Transverse colon (tissue), 4 donors: Measurements from ENCODE around the gene HECW1. TPM values are rescaled to one million over a fixed set of nuclear protein-coding genes. Genes with fewer than 3 reads are reported as not detected.

Experiments
- DNase-seq: peaks from one replicate; pipeline ENCODE4 v3.0.0-alpha.2; 2019
- H3K27ac ChIP-seq, 4 donors: fragments of 200-600 bp; sonication (generic); 2 replicates each; pipeline ENCODE4 v1.5.1; 2016 to 2018; ENCODE audit warnings: inconsistent platforms in 4 of 4
- H3K27me3 ChIP-seq: fragments of 200-600 bp; sonication (generic); 2 replicates; pipeline ENCODE4 v1.5.1; 2017; ENCODE audit warnings: inconsistent platforms
- H3K36me3 ChIP-seq, 4 donors: fragments of 200-600 bp; sonication (generic); 2 replicates each; pipeline ENCODE4 v1.5.1; 2017 to 2019; ENCODE audit warnings: inconsistent platforms in 4 of 4
- H3K4me1 ChIP-seq, 4 donors: fragments of 200-600 bp; sonication (generic); 2 replicates each; pipeline ENCODE4 v1.5.1; 2017 to 2020; ENCODE audit warnings: inconsistent platforms in 4 of 4
- H3K4me3 ChIP-seq, 4 donors: fragments of 200-600 bp; sonication (generic); 1 replicate in 1 of 4; 2 replicates in 3 of 4; pipeline versions ENCODE4 v1.5.1 to v1.6.1; 2017 to 2019; ENCODE audit warnings: inconsistent platforms in 4 of 4
- H3K9me3 ChIP-seq, 2 donors: fragments of 200-600 bp; sonication (generic); 2 replicates each; pipeline ENCODE4 v1.5.1; 2017 to 2019; ENCODE audit warnings: inconsistent platforms in 2 of 2
- EP300 ChIP-seq: sonication (generic); formaldehyde crosslinking; IDR thresholded peaks from one replicate; pipeline ENCODE4 v1.6.1; 2017; ENCODE audit warnings: antibody characterized with exemption, low read depth
- POLR2A ChIP-seq: fragments of 450-650 bp; IDR thresholded peaks from one replicate; pipeline ENCODE4 v1.6.1; 2016; ENCODE audit warnings: antibody characterized with exemption, mild to moderate bottlenecking, moderate library complexity
- POLR2AphosphoS5 ChIP-seq, 3 donors: sonication (generic); formaldehyde crosslinking; IDR thresholded peaks; one replicate each; pipeline ENCODE4 v1.6.1; 2016; ENCODE audit warnings: antibody characterized with exemption in 3 of 3
- WGBS, 2 donors: methylation state at CpG; one replicate each; pipeline ENCODE4 v1.1.5; 2018; ENCODE audit warnings: low coverage in 1 of 2; 5-methylcytosine and 5-hydroxymethylcytosine counted together
- in situ Hi-C, 4 donors: fragments of 200-750 bp; cut with MboI; loops; one replicate each; pipeline versions ENCODE4 v1.15.0 to v1.15.1; 2017; ENCODE audit warnings: low sequenced_read_pairs in 3 of 4, low pct_ligation_motif_present in 1 of 4, low pct_unique_long_range_greater_than_20kb in 1 of 4
- intact Hi-C: fragments of 100-400 bp; cut with DNase I; formaldehyde crosslinking; loops from one replicate; pipeline ENCODE4 v1.15.1; 2023; ENCODE audit warnings: low total_unique reads
- total RNA-seq, 4 donors: library from RNA; depleted of rRNA; stranded (reverse); fragments of >200 nt; gene quantifications; one replicate each; pipeline ENCODE4 v1.1.0, GENCODE V29; 2016
- TF ChIP-seq, protein P1 (sequence below), 5 experiments: fragments of 200-600 bp in 3 of 5; fragments of 450-650 bp in 2 of 5; sonication (generic) in 3 of 5; IDR thresholded peaks; 1 replicate in 2 of 5; 2 replicates in 3 of 5; pipeline ENCODE4 v1.5.1; 2016 to 2017; ENCODE audit warnings: antibody characterized with exemption in 5 of 5, inconsistent platforms in 3 of 5, mild to moderate bottlenecking in 2 of 5, moderate library complexity in 1 of 5

Gene HECW1
- total RNA-seq, 4 donors from 2014 or later, result 1.1 to 1.4 TPM; not detected in 2

DNA sequence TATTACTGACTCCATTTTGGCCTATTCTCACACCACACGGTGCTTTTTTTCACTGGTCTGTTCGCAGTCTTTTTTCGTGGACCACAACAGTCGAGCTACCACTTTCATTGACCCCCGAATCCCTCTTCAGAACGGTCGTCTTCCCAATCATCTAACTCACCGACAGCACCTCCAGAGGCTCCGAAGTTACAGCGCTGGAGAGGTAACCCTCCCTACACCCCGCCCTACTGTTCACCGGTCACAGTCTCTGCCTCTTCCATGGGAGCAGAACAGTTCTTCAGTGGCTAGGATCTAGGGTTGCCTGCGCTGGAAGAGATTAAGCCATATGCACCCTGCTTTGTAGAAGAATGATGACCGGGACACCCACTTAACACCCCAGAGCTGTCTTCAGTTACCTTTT lies 367.1 kb downstream of the HECW1 start:
- DNase-seq, result no peak
- Histone ChIP-seq H3K27me3 (no peaks in the 10 kb centered on the region), H3K4me1 (no peaks in the 10 kb centered on the region), H3K27ac (no peak overlapping the region), H3K4me3 (no peak overlapping the region), H3K36me3 (no peaks in the 10 kb centered on the region), H3K9me3 (no peaks in the 10 kb centered on the region)
- in situ Hi-C loops, result no loop called here
- intact Hi-C loops, result no loop called here
- TF ChIP-seq EP300 (no peak), POLR2AphosphoS5 (IDR thresholded peaks at IDR 0.05) (no peak)
- WGBS, 2 donors, result 88 to 97% methylated on average over 10 to 14 of the region's 14 CpGs

DNA sequence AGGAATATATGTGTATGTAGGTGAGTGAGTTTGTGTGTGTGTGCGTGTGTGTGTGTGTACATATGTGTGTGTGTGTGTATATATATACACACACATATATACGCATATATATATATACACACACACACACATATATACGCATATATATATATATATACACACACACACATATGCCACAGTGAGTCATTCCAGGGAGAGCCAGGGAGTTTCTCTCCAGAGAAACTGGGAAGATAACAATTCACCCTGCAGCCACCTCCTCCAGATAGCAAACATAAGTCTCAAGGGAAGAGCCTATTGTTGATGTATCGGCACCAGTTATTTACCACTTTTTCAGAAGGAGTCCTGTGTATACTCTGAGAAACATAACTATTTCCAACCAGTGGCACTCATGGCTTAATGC lies 368.1 kb downstream of the HECW1 start:
- Histone ChIP-seq H3K4me3 (no peak overlapping the region), H3K4me1 (no peaks in the 10 kb centered on the region), H3K9me3 (no peaks in the 10 kb centered on the region), H3K27me3 (no peaks in the 10 kb centered on the region), H3K36me3 (no peaks in the 10 kb centered on the region), H3K27ac (no peak overlapping the region)
- 86 to 95% methylated on average over 4 of the region's 4 CpGs for WGBS, 2 donors
- intact Hi-C loops, result no loop called here
- TF ChIP-seq EP300, result no peak
- in situ Hi-C loops, result no loop called here
- DNase-seq, result no peak

DNA sequence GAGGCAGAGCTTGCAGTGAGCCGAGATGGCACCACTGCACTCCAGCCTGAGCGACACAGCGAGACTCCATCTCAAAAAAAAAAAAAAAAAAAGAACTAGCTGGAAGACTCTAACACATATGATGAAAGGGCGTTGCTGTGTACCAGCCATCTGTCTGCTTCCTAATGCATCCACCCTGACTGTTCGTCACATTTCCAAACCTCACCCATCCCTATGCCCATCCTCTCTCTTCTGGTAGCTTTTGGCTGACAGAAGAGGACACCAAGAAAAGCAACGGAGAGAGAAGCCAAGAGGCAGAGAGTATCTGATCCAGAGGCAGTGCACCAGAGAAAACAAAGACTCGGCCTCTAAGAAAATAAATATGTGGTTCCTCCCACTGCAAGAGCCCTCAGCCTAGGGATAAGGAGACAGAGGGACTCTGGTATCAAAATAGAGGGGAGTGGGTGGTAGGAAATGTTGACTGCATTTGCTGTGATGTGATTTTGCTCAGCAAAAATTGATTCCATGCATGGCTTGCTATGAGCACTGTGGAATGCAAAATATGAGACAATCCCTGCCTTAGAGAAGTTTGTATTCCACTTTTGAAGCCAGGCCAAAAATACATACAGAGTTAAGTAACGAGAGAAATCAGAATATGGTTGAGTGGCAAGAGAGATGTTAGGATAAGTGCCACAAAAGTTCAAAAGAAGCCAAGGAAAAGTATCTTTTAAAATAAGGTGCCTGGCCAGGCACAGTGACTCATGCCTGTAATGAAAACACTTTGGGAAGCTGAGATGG lies 369.6 kb downstream of the HECW1 start:
- DNase-seq, result no peak
- Histone ChIP-seq H3K4me3 (no peak overlapping the region), H3K27me3 (no peaks in the 10 kb centered on the region), H3K27ac (no peak overlapping the region), H3K9me3 (no peaks in the 10 kb centered on the region), H3K4me1 (no peaks in the 10 kb centered on the region), H3K36me3 (no peaks in the 10 kb centered on the region)
- TF ChIP-seq, protein P1, sequence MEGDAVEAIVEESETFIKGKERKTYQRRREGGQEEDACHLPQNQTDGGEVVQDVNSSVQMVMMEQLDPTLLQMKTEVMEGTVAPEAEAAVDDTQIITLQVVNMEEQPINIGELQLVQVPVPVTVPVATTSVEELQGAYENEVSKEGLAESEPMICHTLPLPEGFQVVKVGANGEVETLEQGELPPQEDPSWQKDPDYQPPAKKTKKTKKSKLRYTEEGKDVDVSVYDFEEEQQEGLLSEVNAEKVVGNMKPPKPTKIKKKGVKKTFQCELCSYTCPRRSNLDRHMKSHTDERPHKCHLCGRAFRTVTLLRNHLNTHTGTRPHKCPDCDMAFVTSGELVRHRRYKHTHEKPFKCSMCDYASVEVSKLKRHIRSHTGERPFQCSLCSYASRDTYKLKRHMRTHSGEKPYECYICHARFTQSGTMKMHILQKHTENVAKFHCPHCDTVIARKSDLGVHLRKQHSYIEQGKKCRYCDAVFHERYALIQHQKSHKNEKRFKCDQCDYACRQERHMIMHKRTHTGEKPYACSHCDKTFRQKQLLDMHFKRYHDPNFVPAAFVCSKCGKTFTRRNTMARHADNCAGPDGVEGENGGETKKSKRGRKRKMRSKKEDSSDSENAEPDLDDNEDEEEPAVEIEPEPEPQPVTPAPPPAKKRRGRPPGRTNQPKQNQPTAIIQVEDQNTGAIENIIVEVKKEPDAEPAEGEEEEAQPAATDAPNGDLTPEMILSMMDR (IDR thresholded peaks at IDR 0.05), result no peak
- no peak for TF ChIP-seq POLR2A
- no peak for TF ChIP-seq EP300
- TF ChIP-seq POLR2AphosphoS5 (IDR thresholded peaks at IDR 0.05), result no peak
- 80 to 83% methylated on average over 8 of the region's 8 CpGs for WGBS, 2 donors
- intact Hi-C loops, result no loop called here
- in situ Hi-C loops, result no loop called here

DNA sequence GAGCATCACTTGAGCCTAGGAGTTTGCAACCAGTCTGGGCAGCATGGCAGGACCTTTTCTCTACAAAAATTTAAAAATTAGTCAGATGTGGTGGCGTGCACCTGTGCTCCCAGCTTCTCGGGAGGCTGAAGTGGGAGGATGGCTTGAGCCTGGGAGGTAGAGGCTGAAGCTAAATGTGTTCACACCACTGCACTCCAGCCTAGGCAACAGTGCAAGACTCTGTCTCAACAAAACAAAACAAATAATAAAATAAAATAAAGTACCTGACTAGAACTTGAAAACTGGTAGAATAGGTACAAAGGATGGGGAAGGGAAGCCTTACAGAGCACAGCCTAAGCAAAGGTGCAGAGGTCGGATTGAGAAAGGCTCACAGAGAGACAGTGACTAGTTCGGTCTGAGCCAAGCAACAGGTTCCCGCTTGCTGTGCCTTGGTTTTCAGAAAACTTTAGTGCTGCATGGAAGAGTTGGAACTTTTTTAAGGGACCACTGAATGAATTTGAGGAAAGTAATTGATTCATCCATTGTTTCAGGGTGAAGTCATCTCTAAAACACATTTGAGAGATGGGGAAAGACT lies 370.3 kb downstream of the HECW1 start:
- H3K27ac ChIP-seq, result no peak overlapping the region
- no peaks in the 10 kb centered on the region for H3K4me1 ChIP-seq
- H3K4me3 ChIP-seq, result no peak overlapping the region
- in situ Hi-C loops, result no loop called here
- DNase-seq, result no peak
- 90 to 94% methylated on average over 5 of the region's 5 CpGs for WGBS, 2 donors
- no peaks in the 10 kb centered on the region for H3K36me3 ChIP-seq
- H3K9me3 ChIP-seq, result no peaks in the 10 kb centered on the region
- intact Hi-C loops, result no loop called here
- H3K27me3 ChIP-seq, result no peaks in the 10 kb centered on the region
- TF ChIP-seq POLR2A (no peak), EP300 (no peak), POLR2AphosphoS5 (IDR thresholded peaks at IDR 0.05) (no peak)
- TF ChIP-seq, protein P1 (IDR thresholded peaks at IDR 0.05), result no peak

DNA sequence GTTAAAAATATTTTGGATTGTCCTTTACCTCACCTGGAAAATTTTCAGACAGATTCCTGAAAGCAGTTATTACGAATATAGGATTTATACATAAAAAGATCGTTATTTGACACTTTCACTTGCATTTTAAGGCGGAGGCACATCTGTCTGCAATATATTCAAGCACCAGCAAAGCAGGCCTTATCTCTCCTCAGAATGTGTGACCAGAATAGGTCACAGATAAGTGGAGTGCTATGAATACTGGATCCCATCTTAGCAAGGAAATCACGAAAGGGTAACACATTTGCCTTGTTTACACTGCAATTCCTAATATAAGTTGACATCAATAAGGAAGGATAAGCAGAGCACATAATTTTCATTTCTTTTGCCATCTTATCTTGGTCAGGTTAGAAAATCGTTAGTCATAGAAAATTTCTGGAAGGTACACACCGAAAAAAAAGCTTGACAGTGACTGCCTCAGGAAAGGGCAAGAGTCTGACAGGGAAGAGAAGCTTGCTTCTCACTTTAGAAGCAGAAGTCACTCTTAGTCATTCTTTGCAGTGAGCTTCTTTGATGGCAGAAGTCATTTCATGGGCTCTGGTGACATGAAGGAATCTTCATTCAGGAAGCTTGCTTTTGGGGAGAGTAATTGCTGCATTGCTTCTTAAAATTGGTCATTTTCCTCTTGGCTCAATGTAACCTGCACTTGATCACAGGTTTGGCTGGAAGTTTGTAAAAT lies 372.4 kb downstream of the HECW1 start:
- 63 to 67% methylated on average over 6 of the region's 6 CpGs for WGBS, 2 donors
- Histone ChIP-seq H3K27ac (no peak overlapping the region), H3K9me3 (no peaks in the 10 kb centered on the region), H3K4me3 (no peak overlapping the region), H3K27me3 (no peaks in the 10 kb centered on the region), H3K4me1 (no peaks in the 10 kb centered on the region), H3K36me3 (no peaks in the 10 kb centered on the region)
- in situ Hi-C loops (no loop called here), intact Hi-C loops (no loop called here)
- TF ChIP-seq EP300 (no peak), POLR2AphosphoS5 (IDR thresholded peaks at IDR 0.05) (no peak), POLR2A (no peak)
- TF ChIP-seq, protein P1 (IDR thresholded peaks at IDR 0.05), result no peak
- no peak for DNase-seq
